ENCODE results near the gene ANXA6.

ANXA6 gene

GRCh38 chr5:151097820-151098767 lies 59.5 kb downstream of the ANXA6 start:
- no peak for DNase-seq

GRCh38 chr5:151097061-151097460 lies 60.5 kb downstream of the ANXA6 start:
- DNase-seq: no peak

GRCh38 chr5:151096001-151096373 lies 61.6 kb downstream of the ANXA6 start:
- no peak for DNase-seq

GRCh38 chr5:151095341-151096000 lies 62.1 kb downstream of the ANXA6 start:
- DNase-seq: no peak

- DNase-seq: no peak
Observed at GRCh38 chr5:151094852-151095245, 62.7 kb downstream of the ANXA6 start.

GRCh38 chr5:151094030-151094851 lies 63.3 kb downstream of the ANXA6 start:
- peak; percentile 43 for DNase-seq

GRCh38 chr5:151093476-151093889 lies 64.1 kb downstream of the ANXA6 start:
- DNase-seq: no peak

- no peak for DNase-seq
Observed at GRCh38 chr5:151092762-151093161, 64.8 kb downstream of the ANXA6 start.

- DNase-seq: no peak
Observed at GRCh38 chr5:151089726-151090125, 67.9 kb downstream of the ANXA6 start.

- no peak for DNase-seq
Observed at GRCh38 chr5:151088986-151089385, 68.6 kb downstream of the ANXA6 start.

GRCh38 chr5:151087486-151087885 lies 70.1 kb downstream of the ANXA6 start:
- no peak for DNase-seq

GRCh38 chr5:151086905-151087360 lies 70.6 kb downstream of the ANXA6 start:
- DNase-seq: peak; percentile 62

GRCh38 chr5:151086192-151086869 lies 71.2 kb downstream of the ANXA6 start:
- no peak for DNase-seq

GRCh38 chr5:151085517-151086041 lies 72.0 kb downstream of the ANXA6 start:
- DNase-seq: peak; percentile 28

GRCh38 chr5:151084363-151084762 lies 73.2 kb downstream of the ANXA6 start:
- DNase-seq: no peak

- DNase-seq: peak; percentile 60
Observed at GRCh38 chr5:151083081-151083676, 74.4 kb downstream of the ANXA6 start.

- no peak for DNase-seq
Observed at GRCh38 chr5:151082282-151082902, 75.2 kb downstream of the ANXA6 start.

- DNase-seq: no peak
Observed at GRCh38 chr5:151081431-151082281, 75.9 kb downstream of the ANXA6 start.

- peak; percentile 94 for DNase-seq
Observed at GRCh38 chr5:151080613-151081430, 76.8 kb downstream of the ANXA6 start, which contains the start of gene TNIP1. TSS of gene TNIP1 (minus strand) at chr5:151081034. CDS start at chr5:151065095, 15,939 bp downstream.
